IMR-90 (cell line): ENCODE results near the gene PACSIN2. TPM values are rescaled to one million over a fixed set of nuclear protein-coding genes. Genes with fewer than 3 reads are reported as not detected.

ENCODE experiments used
- ATAC-seq: fragments of 200-7000 bp; cut with Tn5 transposase; 2 replicates; pipeline ENCODE4 v1.9.1; 2020; ENCODE audit warnings: low read depth, mild to moderate bottlenecking, moderate library complexity
- BruUV-seq: library from RNA; stranded (reverse); fragments of 400-500 nt; replicated peaks from 2 replicates; lab custom pipeline; 2021; lab: Mats Ljungman, UMichigan
- CTCF ChIA-PET: fragments of 300-600 bp; formaldehyde crosslinking; extraction: SDS; loops from one replicate; lab custom pipeline; 2021; ENCODE audit warnings: antibody characterized with exemption; lab: Yijun Ruan, JAX
- POLR2A ChIA-PET: fragments of 300-600 bp; sonication (Branson Sonifier 250); formaldehyde crosslinking; loops from one replicate; lab custom pipeline; 2022; ENCODE audit warnings: antibody characterized with exemption; ENCODE audit not compliant: unreplicated experiment; lab: Charles Lee
- DNase-seq: peaks from one replicate; pipeline ENCODE4 v3.0.0; 2013
- H2AFZ ChIP-seq: replicated peaks from 2 replicates; pipeline ENCODE3; 2013; ENCODE audit warnings: low read length, mild to moderate bottlenecking; ENCODE audit not compliant: poor library complexity
- H2AK5ac ChIP-seq: 2 replicates; pipeline ENCODE4 v1.6.1; 2013; ENCODE audit warnings: low read depth, low read length, inconsistent platforms
- H2AK9ac ChIP-seq: replicated peaks from 2 replicates; pipeline ENCODE3; 2013; ENCODE audit warnings: mild to moderate bottlenecking, low read depth, low read length, moderate library complexity; ENCODE audit not compliant: poor library complexity
- H2BK120ac ChIP-seq: 2 replicates; pipeline ENCODE4 v1.6.1; 2013; ENCODE audit warnings: low read depth, low read length, inconsistent platforms
- H2BK15ac ChIP-seq: 3 replicates; pipeline ENCODE4 v1.6.1; 2013; ENCODE audit warnings: low read depth, low read length, inconsistent platforms
- H2BK20ac ChIP-seq: 2 replicates; pipeline ENCODE4 v1.6.1; 2013; ENCODE audit warnings: low read depth, mild to moderate bottlenecking, inconsistent platforms, low read length, moderate library complexity
- H2BK5ac ChIP-seq: 2 replicates; pipeline ENCODE4 v1.6.1; 2013; ENCODE audit warnings: mild to moderate bottlenecking, low read depth, low read length, inconsistent platforms; ENCODE audit not compliant: poor library complexity, severe bottlenecking
- H3K14ac ChIP-seq: replicated peaks from 2 replicates; pipeline ENCODE4 v1.6.1; 2013; ENCODE audit warnings: low read depth, low read length, inconsistent platforms
- H3K18ac ChIP-seq: 2 replicates; pipeline ENCODE4 v1.6.1; 2013; ENCODE audit warnings: low read depth, low read length, control low read depth
- H3K23ac ChIP-seq: 2 replicates; pipeline ENCODE4 v1.6.1; 2013; ENCODE audit warnings: low read depth, low read length, inconsistent platforms
- H3K27ac ChIP-seq: 2 replicates; pipeline ENCODE4 v1.5.1; 2013; ENCODE audit warnings: mild to moderate bottlenecking, control low read depth, low read length; ENCODE audit not compliant: insufficient read depth
- H3K27me3 ChIP-seq: 2 replicates; pipeline ENCODE4 v1.6.1; 2013; ENCODE audit warnings: low read length; ENCODE audit not compliant: control insufficient read depth, insufficient read depth
- H3K36me3 ChIP-seq: 2 replicates; pipeline ENCODE4 v1.6.1; 2013; ENCODE audit warnings: low read length, mixed read lengths; ENCODE audit not compliant: control insufficient read depth, insufficient read depth
- H3K4ac ChIP-seq: 2 replicates; pipeline ENCODE4 v1.6.1; 2013; ENCODE audit warnings: low read depth, low read length, inconsistent platforms
- H3K4me1 ChIP-seq: 2 replicates; pipeline ENCODE4 v1.6.1; 2013; ENCODE audit warnings: low read length, mixed read lengths; ENCODE audit not compliant: control insufficient read depth, insufficient read depth
- H3K4me2 ChIP-seq: 2 replicates; pipeline ENCODE4 v1.6.1; 2013; ENCODE audit warnings: low read depth, mild to moderate bottlenecking, control low read depth, low read length, moderate library complexity
- H3K4me3 ChIP-seq: 2 replicates; pipeline ENCODE4 v1.5.1; 2013; ENCODE audit warnings: low read depth, mild to moderate bottlenecking, control low read depth, low read length, moderate library complexity; ENCODE audit not compliant: insufficient read depth
- H3K56ac ChIP-seq: 2 replicates; pipeline ENCODE4 v1.6.1; 2013; ENCODE audit warnings: low read length, inconsistent platforms; ENCODE audit not compliant: insufficient read depth; ENCODE audit errors: extremely low read depth
- H3K79me1 ChIP-seq, 2 experiments: 2 replicates each; pipeline ENCODE4 v1.6.1; 2013; ENCODE audit warnings: low read length in 2 of 2, inconsistent platforms in 1 of 2, low read depth in 1 of 2
- H3K9ac ChIP-seq: 2 replicates; pipeline ENCODE4 v1.6.1; 2013; ENCODE audit warnings: low read depth, low read length, control low read depth
- H3K9me1 ChIP-seq: 2 replicates; pipeline ENCODE4 v1.6.1; 2013; ENCODE audit warnings: low read length, inconsistent platforms; ENCODE audit not compliant: insufficient read depth
- H3K9me3 ChIP-seq: 2 replicates; pipeline ENCODE4 v1.6.1; 2013; ENCODE audit warnings: low read length; ENCODE audit not compliant: control insufficient read depth, insufficient read depth
- H4K20me1 ChIP-seq: 2 replicates; pipeline ENCODE4 v1.6.1; 2013; ENCODE audit warnings: low read length, inconsistent platforms; ENCODE audit not compliant: insufficient read depth
- H4K5ac ChIP-seq: 2 replicates; pipeline ENCODE4 v1.6.1; 2013; ENCODE audit warnings: mild to moderate bottlenecking, low read depth, low read length, control low read depth
- H4K8ac ChIP-seq, 2 experiments: 2 replicates each; pipeline ENCODE4 v1.6.1; 2013; ENCODE audit warnings: low read depth in 2 of 2, low read length in 2 of 2, control low read depth in 1 of 2, inconsistent platforms in 1 of 2
- H4K91ac ChIP-seq: 2 replicates; pipeline ENCODE4 v1.6.1; 2013; ENCODE audit warnings: low read depth, low read length, inconsistent platforms; ENCODE audit not compliant: insufficient read depth
- BHLHE40 ChIP-seq: fragments of 150-350 bp; IDR thresholded peaks from 2 replicates; pipeline ENCODE4 v1.6.1; 2016; ENCODE audit warnings: mild to moderate bottlenecking, low read depth, low read length
- CEBPB ChIP-seq: IDR thresholded peaks from 2 replicates; pipeline ENCODE4 v1.6.1; 2012; ENCODE audit warnings: low read depth, low read length, improper control_type of control experiment
- CHD1 ChIP-seq: IDR thresholded peaks from 2 replicates; pipeline ENCODE4 v1.6.1; 2012; ENCODE audit warnings: low read depth, low read length, improper control_type of control experiment
- CTCF ChIP-seq: conservative IDR thresholded peaks from 2 replicates; pipeline ENCODE4 v1.5.1; 2012; ENCODE audit warnings: mild to moderate bottlenecking, low read depth, low read length, improper control_type of control experiment
- ELK1 ChIP-seq: fragments of 150-350 bp; IDR thresholded peaks from 2 replicates; pipeline ENCODE4 v1.6.1; 2016; ENCODE audit warnings: low read depth, mild to moderate bottlenecking, low read length, moderate library complexity, borderline replicate concordance
- FOS ChIP-seq: fragments of 150-350 bp; IDR thresholded peaks from 2 replicates; pipeline ENCODE4 v1.6.1; 2016; ENCODE audit warnings: low read depth, low read length
- MAZ ChIP-seq: IDR thresholded peaks from 2 replicates; pipeline ENCODE4 v1.6.1; 2012; ENCODE audit warnings: low read depth, mild to moderate bottlenecking, low read length, improper control_type of control experiment, moderate library complexity, borderline replicate concordance
- NFE2L2 ChIP-seq: fragments of 150-350 bp; IDR thresholded peaks from 2 replicates; pipeline ENCODE4 v1.6.1; 2016; ENCODE audit warnings: low read depth, mild to moderate bottlenecking, low read length
- RAD21 ChIP-seq: IDR thresholded peaks from 2 replicates; pipeline ENCODE4 v1.6.1; 2012; ENCODE audit warnings: low read length, improper control_type of control experiment
- WGBS, 2 experiments: methylation state at CpG; one replicate each; pipeline versions ENCODE4 v1.1.5 to v1.1.7; 2013; ENCODE audit warnings: missing lambda C conversion rate in 2 of 2; ENCODE audit not compliant: insufficient read length in 1 of 2; ENCODE audit errors: extremely low coverage in 2 of 2; 5-methylcytosine and 5-hydroxymethylcytosine counted together
- dilution Hi-C: fragments of 300-500 bp; cut with HindIII; formaldehyde crosslinking; loops from one replicate; pipeline ENCODE4 v1.14.3; 2018; ENCODE audit warnings: low sequenced_read_pairs; ENCODE audit not compliant: unreplicated experiment
- in situ Hi-C: fragments of 300-500 bp; cut with MboI; formaldehyde crosslinking; loops from 3 replicates; pipeline ENCODE4 v1.14.3; 2019; ENCODE audit warnings: low sequenced_read_pairs, inconsistent platforms, mixed read lengths
- intact Hi-C: fragments of 100-400 bp; cut with micrococcal nuclease; formaldehyde crosslinking; loops from 2 replicates; pipeline ENCODE4 v1.10.0; 2022
- polyA plus RNA-seq, 3 experiments: library from polyadenylated mRNA; depleted of rRNA; stranded (reverse); fragments of >200 nt; gene quantifications; 2 replicates each; pipeline ENCODE4 v1.2.3, GENCODE V29; 2012; ENCODE audit warnings: low replicate concordance in 1 of 3
- total RNA-seq: library from RNA; depleted of rRNA; stranded (reverse); fragments of >200 nt; gene quantifications from 2 replicates; pipeline ENCODE4 v1.2.3, GENCODE V29; 2012

Gene PACSIN2
- total and polyA plus RNA-seq, 2 of the 4 experiments (the other 2 are of a cell fraction), result 85.0 to 118 TPM

GRCh38 chr22:42872821-42873220 is 142.1 kb downstream of the PACSIN2 start:
- Histone ChIP-seq H2AK9ac (no peak overlapping the region), H4K91ac (no peak overlapping the region), H3K4ac (no peak overlapping the region; the same call in 1 of the 2 replicates), H3K27ac (no peak overlapping the region), H2BK20ac (no peak overlapping the region), H4K20me1 (peaks cover under 1% of the 10 kb centered on the region), H2BK5ac (no peak overlapping the region), H3K9me3 (no peaks in the 10 kb centered on the region), H3K14ac (no peak overlapping the region), H4K8ac (no peak overlapping the region), H3K79me1 (peaks cover 2 to 4% of the 10 kb centered on the region in 2 experiments; a peak in 2 of 4 replicates), H3K18ac (no peak overlapping the region), H2AFZ (no peak overlapping the region), H3K9ac (no peak overlapping the region), H2BK120ac (no peak overlapping the region), H3K4me1 (no peaks in the 10 kb centered on the region), H3K4me3 (no peak overlapping the region), H4K5ac (no peak overlapping the region), H2BK15ac (no peak overlapping the region), H3K27me3 (no peaks in the 10 kb centered on the region), H3K9me1 (0 out of 2 replicates have a peak, but pooled peaks cover 2% of the 10 kb centered on the region), H3K36me3 (peaks cover 65% of the 10 kb centered on the region), H3K4me2 (no peak overlapping the region), H3K56ac (no peak overlapping the region), H3K23ac (no peak overlapping the region), H2AK5ac (no peak overlapping the region)
- ChIA-PET POLR2A (no interaction called here), CTCF (interaction anchor here (1.3 kb wide), 1 partner anchor 9 kb away, joined by 4 read pairs; no protein-coding TSS in a partner anchor)
- ATAC-seq (no peak), DNase-seq (no peak)
- no TSS peak for BruUV-seq
- intact Hi-C loops, result no loop called here
- TF ChIP-seq RAD21, result no peak
- no peak for TF ChIP-seq ELK1
- no peak for TF ChIP-seq MAZ
- TF ChIP-seq FOS, result no peak
- no peak for TF ChIP-seq BHLHE40
- no peak for TF ChIP-seq CHD1
- no peak for TF ChIP-seq NFE2L2
- no peak for TF ChIP-seq CTCF
- no peak for TF ChIP-seq CEBPB
- dilution Hi-C loops, result no loop called here
- WGBS, 2 experiments, result 100% methylated on average over 3 of the region's 9 CpGs; no CpG with 5 or more reads in 1 of the 2 experiments
- in situ Hi-C loops, result no loop called here
